ENCODE results near the gene MBD3L1.

DNA sequence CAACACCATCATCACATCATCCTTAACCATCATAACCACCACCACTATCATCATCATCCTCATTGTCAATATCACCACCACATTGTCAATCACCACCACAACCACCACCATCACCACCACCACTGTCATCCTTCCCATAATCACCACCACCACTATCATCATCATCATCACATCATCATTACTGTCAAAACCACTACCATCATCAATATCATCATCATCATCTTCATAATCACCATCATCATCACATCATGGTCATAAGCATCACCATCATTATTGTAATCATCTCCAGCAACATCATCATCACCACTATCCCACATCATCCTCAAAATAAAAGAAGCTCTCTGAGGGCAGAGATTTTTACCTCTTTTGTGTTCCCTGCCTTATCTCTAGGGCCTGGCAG is 52.2 kb downstream of the MBD3L1 start:
- TF ChIP-seq GATA2 (IDR thresholded peaks at IDR 0.05; ENCODE audit: low read depth, low read length) (no peak), GATA3 (IDR thresholded peaks at IDR 0.05; ENCODE audit: low read depth, low read length) (no peak)
